ENCODE data around the gene PLXNA4.

DNA sequence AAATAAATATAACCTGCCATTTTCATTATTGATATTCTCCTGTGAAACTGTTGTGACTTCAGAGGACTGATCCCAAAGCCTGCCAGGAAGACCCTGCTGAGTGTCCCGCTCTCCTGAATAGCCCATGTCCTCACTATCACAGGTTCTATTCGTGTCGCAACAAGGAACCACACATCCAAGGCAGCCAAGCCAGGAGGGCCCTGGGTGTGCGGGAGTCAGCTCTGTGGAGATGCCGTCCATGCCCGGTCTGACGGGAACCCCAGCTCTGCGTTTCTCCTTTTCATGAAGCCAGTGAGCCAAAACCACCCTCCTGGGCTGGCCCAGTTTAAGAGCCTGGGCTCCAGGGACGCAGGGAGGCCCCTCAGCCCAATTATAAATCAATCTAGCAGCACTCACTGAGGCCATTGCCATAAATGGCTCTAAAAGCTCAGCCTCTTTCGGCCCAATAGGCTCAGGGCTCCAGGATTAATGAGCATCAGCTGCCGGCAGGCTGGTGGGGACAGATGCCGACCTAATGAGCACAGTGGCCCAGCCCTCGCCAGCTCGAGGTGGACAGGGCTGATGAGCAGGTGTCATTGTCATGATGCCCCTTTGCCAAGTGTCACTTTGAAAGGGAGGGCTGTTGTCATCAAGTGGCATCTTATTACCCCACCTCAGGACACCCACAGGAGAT, 177.9 kb downstream of the PLXNA4 start:
- TF ChIP-seq, protein P1, sequence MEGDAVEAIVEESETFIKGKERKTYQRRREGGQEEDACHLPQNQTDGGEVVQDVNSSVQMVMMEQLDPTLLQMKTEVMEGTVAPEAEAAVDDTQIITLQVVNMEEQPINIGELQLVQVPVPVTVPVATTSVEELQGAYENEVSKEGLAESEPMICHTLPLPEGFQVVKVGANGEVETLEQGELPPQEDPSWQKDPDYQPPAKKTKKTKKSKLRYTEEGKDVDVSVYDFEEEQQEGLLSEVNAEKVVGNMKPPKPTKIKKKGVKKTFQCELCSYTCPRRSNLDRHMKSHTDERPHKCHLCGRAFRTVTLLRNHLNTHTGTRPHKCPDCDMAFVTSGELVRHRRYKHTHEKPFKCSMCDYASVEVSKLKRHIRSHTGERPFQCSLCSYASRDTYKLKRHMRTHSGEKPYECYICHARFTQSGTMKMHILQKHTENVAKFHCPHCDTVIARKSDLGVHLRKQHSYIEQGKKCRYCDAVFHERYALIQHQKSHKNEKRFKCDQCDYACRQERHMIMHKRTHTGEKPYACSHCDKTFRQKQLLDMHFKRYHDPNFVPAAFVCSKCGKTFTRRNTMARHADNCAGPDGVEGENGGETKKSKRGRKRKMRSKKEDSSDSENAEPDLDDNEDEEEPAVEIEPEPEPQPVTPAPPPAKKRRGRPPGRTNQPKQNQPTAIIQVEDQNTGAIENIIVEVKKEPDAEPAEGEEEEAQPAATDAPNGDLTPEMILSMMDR (IDR thresholded peaks at IDR 0.05; ENCODE audit: insufficient read depth, low read length, poor library complexity, severe bottlenecking) = no peak
- no peak for TF ChIP-seq EZH2phosphoT487 (conservative IDR thresholded peaks at IDR 0.05; ENCODE audit: low read length)
